DMS 273 treated with DMSO at 0.1 percent for 48 hours (cell line): Measurements from ENCODE around the gene DCN.

Experiments used
- DNase-seq: peaks from one replicate; lab custom pipeline; 2025; lab: John Stamatoyannopoulos, UW

Gene DCN

DNA sequence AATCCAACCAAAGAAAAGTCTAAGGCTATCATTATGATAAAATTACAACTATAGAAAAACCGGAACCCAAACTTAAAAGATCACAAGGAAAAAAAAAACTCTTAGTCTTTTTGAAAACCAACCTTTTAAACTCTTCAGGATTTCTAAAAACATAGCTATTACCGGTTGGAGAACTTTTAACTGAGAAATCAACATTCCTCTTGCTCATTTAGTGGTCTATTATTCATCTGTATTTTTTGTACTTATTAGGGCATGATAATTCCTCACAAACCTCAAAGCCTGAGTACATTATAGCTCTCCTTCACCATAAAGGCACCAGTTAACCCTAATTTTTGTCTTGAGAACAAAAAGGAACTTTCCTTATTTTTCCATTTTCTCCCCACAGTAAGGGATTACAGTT lies 81.7 kb downstream of the DCN start:
- no peak for DNase-seq

DNA sequence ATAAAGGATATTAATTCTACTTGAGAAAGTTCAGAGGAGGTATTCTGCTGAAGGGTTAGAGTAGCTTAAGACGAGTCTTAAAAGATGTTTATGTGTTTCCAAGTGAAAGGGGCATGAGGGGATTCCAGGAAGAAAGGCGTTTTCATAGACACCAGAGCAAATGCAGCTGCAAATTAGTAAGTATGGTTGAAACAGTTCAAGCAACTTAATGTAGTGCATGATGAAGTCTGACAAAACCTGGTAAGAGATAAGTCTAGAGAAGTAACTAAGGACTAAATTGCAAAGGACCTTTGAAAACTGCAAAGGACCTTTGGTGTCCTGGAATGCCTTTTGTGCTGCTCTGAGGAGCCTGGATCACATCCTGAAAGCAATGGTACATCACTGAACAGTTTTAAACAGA lies 82.8 kb downstream of the DCN start:
- no peak for DNase-seq

DNA sequence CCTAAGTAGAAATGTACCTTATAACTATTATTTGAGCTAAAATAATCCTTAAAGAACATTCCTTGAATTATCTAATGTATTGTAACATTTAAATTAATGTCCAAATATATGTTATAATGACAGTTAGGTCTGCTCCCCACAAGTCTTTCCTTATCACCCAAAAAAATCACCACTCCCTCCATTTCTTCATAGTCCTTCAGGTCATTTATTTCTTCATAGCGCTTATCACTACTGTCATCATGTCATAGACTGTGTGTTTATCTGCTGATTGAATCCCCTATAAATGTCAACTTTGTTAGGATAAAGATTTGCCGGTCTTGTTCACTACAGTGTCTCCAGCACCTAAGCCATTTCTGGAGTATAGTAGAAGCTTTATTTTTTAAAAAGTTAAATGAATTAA lies 83.3 kb downstream of the DCN start:
- DNase-seq, result no peak

DNA sequence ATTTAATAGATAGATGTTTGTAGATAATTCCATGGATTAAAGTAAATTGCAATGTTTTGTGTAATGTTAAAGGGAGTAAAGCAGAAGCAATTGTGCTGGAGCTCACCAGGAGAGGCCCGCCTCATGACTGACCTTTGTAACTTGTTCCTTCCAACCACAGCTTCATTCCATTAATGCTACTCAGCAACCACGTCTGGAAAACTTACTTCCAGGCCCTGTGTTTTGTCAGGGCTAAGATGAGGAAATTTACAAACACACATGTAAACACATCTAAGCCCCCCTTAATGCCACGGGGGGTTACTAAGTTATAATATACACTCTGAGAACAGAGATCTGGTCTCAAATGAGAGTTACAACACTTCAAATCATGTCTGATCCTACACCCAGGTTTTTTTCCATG lies 83.7 kb downstream of the DCN start:
- DNase-seq, result no peak

DNA sequence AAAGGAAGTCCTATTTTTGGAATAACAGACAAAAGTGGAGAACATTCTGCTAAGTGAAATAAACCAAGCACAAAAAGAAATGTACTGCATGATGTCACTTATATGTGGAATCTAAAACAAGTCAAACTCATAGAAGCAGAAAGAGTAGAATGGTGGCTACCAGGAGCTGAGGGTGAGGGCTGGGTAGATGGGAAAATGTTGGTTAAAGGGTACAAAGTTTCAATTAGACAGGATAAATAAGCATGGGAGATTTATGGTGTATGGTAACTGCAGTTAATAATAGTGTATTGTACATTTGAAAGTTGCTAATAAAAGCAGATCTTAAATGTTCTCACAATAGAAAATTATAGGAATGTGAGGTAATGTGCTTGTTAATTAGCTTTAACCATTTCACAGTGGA lies 84.2 kb downstream of the DCN start:
- no peak for DNase-seq

DNA sequence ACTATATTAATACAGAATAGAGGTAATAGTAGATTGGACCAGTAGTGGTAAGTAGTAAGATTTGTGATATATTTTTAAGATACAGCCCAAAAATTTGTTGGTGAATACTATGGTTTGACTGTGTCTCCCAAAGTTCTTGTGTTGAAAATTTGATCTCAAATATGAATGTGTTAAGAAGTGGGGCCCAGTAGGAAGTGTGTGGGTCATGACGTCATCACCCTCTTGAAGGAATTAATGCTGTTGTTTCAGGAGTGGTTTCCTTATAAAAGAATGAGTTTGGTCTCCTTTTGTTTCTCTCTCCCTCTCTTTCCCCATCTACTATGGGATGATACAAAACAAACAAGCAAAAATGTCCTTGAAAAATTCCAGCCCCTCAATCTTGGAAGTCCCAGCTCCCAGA lies 87.7 kb downstream of the DCN start:
- DNase-seq, result no peak

DNA sequence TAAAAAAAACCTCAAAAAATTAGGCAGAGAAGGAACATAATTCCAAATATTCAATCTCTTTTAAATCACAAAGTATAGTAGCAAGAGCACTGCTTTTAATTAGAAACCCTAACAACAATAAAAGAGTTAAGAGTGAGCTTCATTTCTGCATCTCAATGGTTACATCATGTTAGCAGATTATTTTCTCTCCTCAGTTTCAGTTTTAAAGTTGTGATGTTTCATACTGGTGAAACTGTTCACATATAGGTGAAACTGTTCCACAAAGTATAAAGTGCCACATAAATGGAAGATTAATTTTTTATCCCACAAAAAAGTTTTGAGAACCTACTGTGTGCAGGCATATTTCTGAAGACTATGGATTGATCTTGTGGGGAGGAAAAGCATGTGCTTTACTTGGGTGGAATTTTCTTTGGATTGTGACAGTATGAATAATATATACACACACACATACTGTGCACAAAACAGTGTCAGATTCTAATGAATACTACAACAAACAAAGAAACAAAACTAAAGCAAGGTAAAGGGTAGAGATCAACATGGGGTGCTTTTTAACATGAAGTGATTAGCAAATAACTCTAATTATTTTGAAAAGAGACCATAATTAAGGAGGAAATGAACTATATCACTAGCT lies 88.5 kb downstream of the DCN start:
- DNase-seq, result no peak

DNA sequence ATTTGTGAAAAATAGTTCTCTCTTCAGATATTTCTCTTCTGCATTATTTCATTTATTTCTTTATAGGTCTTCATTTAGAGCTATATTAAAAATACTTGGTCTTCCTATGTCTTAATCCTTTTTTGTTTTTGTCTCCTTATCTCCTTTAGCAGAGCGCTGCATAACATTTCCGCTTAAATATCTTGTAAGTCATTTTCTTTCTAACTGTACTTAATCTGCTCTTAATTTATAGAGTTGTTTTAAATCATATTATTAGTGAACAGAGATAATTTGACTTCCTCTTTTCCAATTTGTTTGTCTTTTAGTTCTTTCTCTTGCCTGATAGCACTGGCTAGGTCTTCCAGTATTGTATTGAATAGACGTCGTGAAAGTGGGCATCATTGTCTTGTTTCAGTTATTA lies 89.3 kb downstream of the DCN start:
- no peak for DNase-seq

DNA sequence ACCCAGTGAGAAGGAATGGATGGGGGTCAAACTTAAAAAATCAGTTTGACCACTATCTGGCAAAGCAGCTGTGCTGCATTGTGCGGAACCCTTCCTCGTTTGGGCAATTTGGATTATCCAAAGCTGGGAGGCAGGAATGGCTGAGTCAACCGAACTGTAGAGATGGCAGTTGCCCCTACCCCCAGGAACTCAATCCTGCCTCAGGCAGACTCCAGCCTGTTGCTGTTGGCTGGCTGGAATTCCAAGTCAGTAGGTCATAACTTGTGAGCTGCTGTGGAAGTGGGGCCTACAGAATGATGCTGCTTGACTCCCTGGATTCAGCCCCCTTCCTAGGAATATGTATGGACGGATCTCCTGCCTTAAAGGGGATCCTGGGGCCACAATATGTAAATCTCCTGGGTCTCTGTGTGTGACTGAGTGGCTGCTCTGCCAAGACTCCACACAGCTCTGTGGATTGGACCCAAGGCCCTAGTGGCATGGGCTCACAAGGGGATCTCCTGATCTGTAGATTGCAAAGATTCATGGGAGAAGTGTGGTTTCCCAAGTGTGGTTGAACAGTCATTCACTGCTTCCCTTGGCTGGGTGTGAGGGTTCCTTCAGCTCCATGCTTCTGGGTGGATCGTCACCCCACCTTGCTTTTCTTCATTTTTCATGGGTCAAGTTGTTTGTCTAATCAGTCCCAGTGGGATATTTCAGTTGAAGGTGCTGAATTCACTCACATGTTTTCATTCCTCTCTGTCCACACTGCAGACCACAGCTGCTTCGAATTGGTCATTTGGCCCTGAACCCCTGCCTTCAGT lies 90.5 kb downstream of the DCN start:
- DNase-seq, result no peak
